ENCODE measurements around the gene ASPRV1.

- no peak for TF ChIP-seq SPI1 (IDR thresholded peaks at IDR 0.05; ENCODE audit: borderline replicate concordance, insufficient read depth, low read depth, low read length)
- no peak for TF ChIP-seq CTCF (IDR thresholded peaks at IDR 0.05 in 2 of 3, conservative IDR thresholded peaks at IDR 0.05 in 1 of 3; ENCODE audit: control insufficient read depth in 2 of 3, extremely low read depth in 1 of 3, insufficient read depth in 1 of 3, low read depth in 3 of 3, low read length in 3 of 3)
- TF ChIP-seq GABPA (IDR thresholded peaks at IDR 0.05; ENCODE audit: low read depth): no peak
- TF ChIP-seq SKIL (IDR thresholded peaks at IDR 0.05; ENCODE audit: low read depth, poor library complexity, severe bottlenecking): no peak
- no peak for TF ChIP-seq CHD4 (IDR thresholded peaks at IDR 0.05)
- no peak for TF ChIP-seq TAF1 (IDR thresholded peaks at IDR 0.05; ENCODE audit: borderline replicate concordance, low read depth, low read length)
- no peak for TF ChIP-seq POLR2AphosphoS5 (IDR thresholded peaks at IDR 0.05; ENCODE audit: low read length)
- TF ChIP-seq HDAC2 (IDR thresholded peaks at IDR 0.05): no peak
- TF ChIP-seq ZBTB33 (IDR thresholded peaks at IDR 0.05): no peak
- no peak for TF ChIP-seq ZNF384 (IDR thresholded peaks at IDR 0.05; ENCODE audit: borderline replicate concordance, low read depth, low read length)
- no peak for TF ChIP-seq SREBF2 (IDR thresholded peaks at IDR 0.05; ENCODE audit: low read length)
- no peak for TF ChIP-seq WRNIP1 (IDR thresholded peaks at IDR 0.05; ENCODE audit: borderline replicate concordance, low read depth, low read length)
- TF ChIP-seq POLR2A (IDR thresholded peaks at IDR 0.05; ENCODE audit: low read depth, low read length): no peak
- no peak for TF ChIP-seq BCL3 (IDR thresholded peaks at IDR 0.05; ENCODE audit: borderline replicate concordance, insufficient read depth, low read depth, low read length, poor library complexity, severe bottlenecking)
Measured at GRCh38 chr2:69988086-69988635, 26.7 kb upstream of the ASPRV1 start.
